Measurements from ENCODE around the gene TTC32.
"Not testable (repeated sequence)": the region's sequence is repeated elsewhere in the genome, so short reads cannot be mapped to it uniquely, and the experiment has no call there.

Gene TTC32

GRCh38 chr2:19898592-19899329 lies 3.0 kb downstream of the TTC32 start:
- DNase-seq, result no peak

GRCh38 chr2:19897623-19898245 lies 4.0 kb downstream of the TTC32 start:
- no peak for DNase-seq

GRCh38 chr2:19895535-19895934 lies 6.2 kb downstream of the TTC32 start:
- no peak for DNase-seq

GRCh38 chr2:19894134-19894792 lies 7.5 kb downstream of the TTC32 start:
- DNase-seq, result no peak

GRCh38 chr2:19893520-19894133 lies 8.2 kb downstream of the TTC32 start:
- no peak for DNase-seq

GRCh38 chr2:19891971-19892370 lies 9.8 kb downstream of the TTC32 start:
- DNase-seq, result not testable (repeated sequence)

- no peak for DNase-seq
Measured at GRCh38 chr2:19890104-19890503, 11.7 kb downstream of the TTC32 start.

- no peak for DNase-seq
Measured at GRCh38 chr2:19888831-19889230, 13.0 kb downstream of the TTC32 start.

GRCh38 chr2:19887510-19887909 lies 14.3 kb downstream of the TTC32 start:
- no peak for DNase-seq

- DNase-seq, result no peak
Measured at GRCh38 chr2:19886261-19886660, 15.5 kb downstream of the TTC32 start.

- DNase-seq, result no peak
Measured at GRCh38 chr2:19885791-19886190, 16.0 kb downstream of the TTC32 start.

GRCh38 chr2:19883971-19884720 lies 17.6 kb downstream of the TTC32 start:
- DNase-seq, result no peak

- no peak for DNase-seq
Measured at GRCh38 chr2:19883486-19883885, 18.3 kb downstream of the TTC32 start.

- DNase-seq, result no peak
Measured at GRCh38 chr2:19882286-19882685, 19.5 kb downstream of the TTC32 start.

- no peak for DNase-seq
Measured at GRCh38 chr2:19881908-19882265, 19.9 kb downstream of the TTC32 start.

GRCh38 chr2:19881221-19881907 lies 20.4 kb downstream of the TTC32 start:
- DNase-seq, result no peak

GRCh38 chr2:19880191-19880590 lies 21.6 kb downstream of the TTC32 start:
- not testable (repeated sequence) for DNase-seq

GRCh38 chr2:19879120-19879519 lies 22.7 kb downstream of the TTC32 start:
- DNase-seq, result no peak

- no peak for DNase-seq
Measured at GRCh38 chr2:19878268-19879046, 23.3 kb downstream of the TTC32 start.

- no peak for DNase-seq
Measured at GRCh38 chr2:19876751-19877150, 25.0 kb downstream of the TTC32 start.

- no peak for DNase-seq
Measured at GRCh38 chr2:19875280-19875679, 26.5 kb downstream of the TTC32 start.

- no peak for DNase-seq
Measured at GRCh38 chr2:19874726-19875125, 27.1 kb downstream of the TTC32 start.

Data from activated CD8-positive, alpha-beta memory T cell treated with anti-CD3 and anti-CD28 coated beads, Interleukin-2, amount 50 U/mL, for 4 hours (primary cell).